ENCODE measurements around the gene COL11A2. TPM values are rescaled to one million over a fixed set of nuclear protein-coding genes. Genes with fewer than 3 reads are reported as not detected.

Gene COL11A2
- polyA plus RNA-seq, 3 donors: 0.57 TPM; not detected in 2

DNA sequence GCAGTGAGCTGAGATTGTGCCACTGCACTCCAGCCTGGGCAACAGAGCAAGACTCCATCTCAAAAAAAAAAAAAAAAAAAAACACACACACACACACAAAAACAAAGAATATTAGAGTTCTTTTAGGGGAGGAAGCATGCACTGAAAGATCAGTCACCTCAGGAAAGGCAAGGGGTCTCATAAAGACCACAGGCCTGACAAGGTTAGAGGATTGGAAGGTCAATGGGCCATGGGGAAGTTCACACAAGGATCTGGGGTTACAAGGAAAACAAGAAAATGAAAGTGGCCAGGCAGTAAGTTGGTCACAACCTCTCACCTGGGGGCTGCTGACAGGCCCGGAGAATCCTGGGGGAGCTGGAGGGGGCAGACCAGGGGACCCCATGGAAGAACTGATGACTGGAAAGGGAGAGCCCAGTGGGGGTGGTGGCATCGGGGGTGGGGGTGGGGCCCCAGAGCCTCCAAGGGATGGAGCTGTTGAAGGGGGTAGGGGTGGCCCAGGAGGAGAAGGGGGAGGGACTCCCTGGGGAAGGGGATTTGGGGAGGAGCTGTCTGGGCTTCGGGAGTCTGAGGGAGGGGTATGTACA lies 6.7 kb upstream of the COL11A2 start:
- H3K4me3 Mint-ChIP-seq: peak overlapping the region; percentile 85 to 94
- H3K9me3 ChIP-seq (replicated peaks in 1 of 2; ENCODE audit: control insufficient read depth in 1 of 2, insufficient read depth in 1 of 2, low read length in 2 of 2): no peaks in the 10 kb centered on the region
- H2AFZ ChIP-seq (ENCODE audit: insufficient read depth, low read depth, low read length, poor library complexity, severe bottlenecking): no peak overlapping the region
- H3K79me2 ChIP-seq (ENCODE audit: insufficient read depth, low read length): peaks cover 50% of the 10 kb centered on the region
- H3K27me3 ChIP-seq (ENCODE audit: control insufficient read depth in 2 of 2, insufficient read depth in 2 of 2, low read length in 2 of 2): peaks cover 0 to 1% of the 10 kb centered on the region in 2 donors
- H3K27ac ChIP-seq (ENCODE audit: low read depth in 1 of 2, low read length in 2 of 2): no peak overlapping the region
- H3K36me3 Mint-ChIP-seq: peaks cover 59 to 67% of the 10 kb centered on the region in 2 donors
- H3K4me2 ChIP-seq (replicated peaks; ENCODE audit: extremely low read depth, low read length, poor library complexity, severe bottlenecking): peak overlapping the region; percentile 93
- peak overlapping the region; percentile 6 to 98 (median 85) for H3K27ac Mint-ChIP-seq
- TF ChIP-seq, protein P1, sequence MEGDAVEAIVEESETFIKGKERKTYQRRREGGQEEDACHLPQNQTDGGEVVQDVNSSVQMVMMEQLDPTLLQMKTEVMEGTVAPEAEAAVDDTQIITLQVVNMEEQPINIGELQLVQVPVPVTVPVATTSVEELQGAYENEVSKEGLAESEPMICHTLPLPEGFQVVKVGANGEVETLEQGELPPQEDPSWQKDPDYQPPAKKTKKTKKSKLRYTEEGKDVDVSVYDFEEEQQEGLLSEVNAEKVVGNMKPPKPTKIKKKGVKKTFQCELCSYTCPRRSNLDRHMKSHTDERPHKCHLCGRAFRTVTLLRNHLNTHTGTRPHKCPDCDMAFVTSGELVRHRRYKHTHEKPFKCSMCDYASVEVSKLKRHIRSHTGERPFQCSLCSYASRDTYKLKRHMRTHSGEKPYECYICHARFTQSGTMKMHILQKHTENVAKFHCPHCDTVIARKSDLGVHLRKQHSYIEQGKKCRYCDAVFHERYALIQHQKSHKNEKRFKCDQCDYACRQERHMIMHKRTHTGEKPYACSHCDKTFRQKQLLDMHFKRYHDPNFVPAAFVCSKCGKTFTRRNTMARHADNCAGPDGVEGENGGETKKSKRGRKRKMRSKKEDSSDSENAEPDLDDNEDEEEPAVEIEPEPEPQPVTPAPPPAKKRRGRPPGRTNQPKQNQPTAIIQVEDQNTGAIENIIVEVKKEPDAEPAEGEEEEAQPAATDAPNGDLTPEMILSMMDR (IDR thresholded peaks at IDR 0.05): no peak
- peak overlapping the region in 1 of 3 experiments; percentile 95 for H3K4me3 ChIP-seq (replicated peaks in 1 of 3; ENCODE audit: low read depth in 2 of 3, low read length in 3 of 3)
- peaks cover 28 to 38% of the 10 kb centered on the region in 2 donors for H3K4me1 ChIP-seq (ENCODE audit: control insufficient read depth in 1 of 2, insufficient read depth in 2 of 2, low read length in 2 of 2)
- H3K9me3 Mint-ChIP-seq: peaks cover 0 to 3% (median 0%) of the 10 kb centered on the region in 7 donors
- H3K4me1 Mint-ChIP-seq: peaks cover 51% of the 10 kb centered on the region
- H3K27me3 Mint-ChIP-seq (ENCODE audit: low read depth in 3 of 3): peaks cover 0 to 2% (median 0%) of the 10 kb centered on the region in 3 donors
- intact Hi-C loops (cut with micrococcal nuclease): loop anchor here in 1 of 2 donors (10.0 kb wide), 1 partner anchor 46 kb away; no protein-coding TSS in a partner anchor
- H4K20me1 ChIP-seq (ENCODE audit: insufficient read depth, low read length): peaks cover 68% of the 10 kb centered on the region
- H3K36me3 ChIP-seq (replicated peaks in 1 of 2; ENCODE audit: control insufficient read depth in 1 of 2, insufficient read depth in 2 of 2, low read length in 2 of 2): peaks cover 55 to 57% of the 10 kb centered on the region in 2 donors
- WGBS (ENCODE audit: insufficient coverage): 100% methylated on average over 1 of the region's 3 CpGs
- H3K9ac ChIP-seq (ENCODE audit: insufficient read depth, low read length, poor library complexity, severe bottlenecking): peak overlapping the region; percentile 94
- no peak for DNase-seq

DNA sequence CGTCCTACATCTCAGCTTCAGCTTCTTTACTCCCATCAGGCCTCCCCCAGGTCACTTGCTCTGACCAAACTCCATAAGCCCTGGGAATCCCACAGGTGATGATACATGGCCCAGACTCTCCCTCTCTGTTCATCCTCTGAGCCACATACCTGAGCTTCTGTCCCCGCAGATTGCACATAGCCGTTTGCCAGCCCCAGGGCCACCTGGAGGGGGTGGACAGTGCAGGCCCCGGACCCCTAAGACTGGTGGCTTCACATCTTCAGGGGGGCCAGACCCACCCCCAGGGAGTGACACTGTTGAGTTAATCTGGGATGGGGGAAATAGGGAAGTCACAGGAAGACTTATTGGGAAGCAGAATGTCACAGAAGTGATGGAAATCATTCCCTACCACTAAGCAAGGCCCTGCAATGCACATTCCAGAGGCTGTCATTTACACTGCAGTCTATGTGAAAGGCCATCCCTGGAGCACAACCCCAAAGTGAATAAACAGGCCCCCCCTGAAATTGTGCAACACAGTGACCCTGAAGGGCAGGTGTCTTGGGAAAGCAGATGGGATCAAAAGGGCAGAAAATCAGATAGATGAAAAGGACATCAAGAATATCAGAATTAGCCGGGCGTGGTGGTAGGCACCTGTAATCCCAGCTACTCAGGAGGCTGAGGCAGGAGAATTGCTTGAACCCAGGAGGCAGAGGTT lies 6.0 kb upstream of the COL11A2 start:
- DNase-seq: no peak
- Mint-ChIP-seq H3K4me3 (no peak overlapping the region), H3K27ac (peak overlapping the region in 5 of 7 donors; percentile 15 to 84 (median 46)), H3K27me3 (ENCODE audit: low read depth in 3 of 3) (peaks cover 2 to 8% (median 6%) of the 10 kb centered on the region in 3 donors), H3K36me3 (peaks cover 58 to 64% of the 10 kb centered on the region in 2 donors), H3K4me1 (peaks cover 55% of the 10 kb centered on the region), H3K9me3 (peaks cover 0 to 3% (median 0%) of the 10 kb centered on the region in 7 donors)
- H3K27ac ChIP-seq (ENCODE audit: low read depth in 1 of 2, low read length in 2 of 2): no peak overlapping the region
- peaks cover 52 to 55% of the 10 kb centered on the region in 2 donors for H3K36me3 ChIP-seq (replicated peaks in 1 of 2; ENCODE audit: control insufficient read depth in 1 of 2, insufficient read depth in 2 of 2, low read length in 2 of 2)
- no peak overlapping the region for H3K4me2 ChIP-seq (replicated peaks; ENCODE audit: extremely low read depth, low read length, poor library complexity, severe bottlenecking)
- no peak overlapping the region for H3K9ac ChIP-seq (ENCODE audit: insufficient read depth, low read length, poor library complexity, severe bottlenecking)
- peaks cover 0 to 8% of the 10 kb centered on the region in 2 donors for H3K27me3 ChIP-seq (ENCODE audit: control insufficient read depth in 2 of 2, insufficient read depth in 2 of 2, low read length in 2 of 2)
- TF ChIP-seq, protein P1 (IDR thresholded peaks at IDR 0.05): no peak
- no peaks in the 10 kb centered on the region for H3K9me3 ChIP-seq (replicated peaks in 1 of 2; ENCODE audit: control insufficient read depth in 1 of 2, insufficient read depth in 1 of 2, low read length in 2 of 2)
- peaks cover 28 to 35% of the 10 kb centered on the region in 2 donors for H3K4me1 ChIP-seq (ENCODE audit: control insufficient read depth in 1 of 2, insufficient read depth in 2 of 2, low read length in 2 of 2)
- 86% methylated on average over 1 of the region's 6 CpGs for WGBS (ENCODE audit: insufficient coverage)
- intact Hi-C loops (cut with micrococcal nuclease): loop anchor here in 1 of 2 donors (10.0 kb wide), 1 partner anchor 46 kb away; no protein-coding TSS in a partner anchor
- peaks cover 50% of the 10 kb centered on the region for H3K79me2 ChIP-seq (ENCODE audit: insufficient read depth, low read length)
- peaks cover 68% of the 10 kb centered on the region for H4K20me1 ChIP-seq (ENCODE audit: insufficient read depth, low read length)
- no peak overlapping the region for H3K4me3 ChIP-seq (replicated peaks in 1 of 3; ENCODE audit: low read depth in 2 of 3, low read length in 3 of 3)
- no peak overlapping the region for H2AFZ ChIP-seq (ENCODE audit: insufficient read depth, low read depth, low read length, poor library complexity, severe bottlenecking)
